HFF-Myc (cell line): ENCODE results near the gene MIEN1.

Source experiments
- DNase-seq: peaks from one replicate; pipeline ENCODE4 v3.0.0-alpha.2; 2011; ENCODE audit warnings: low read depth; ENCODE audit errors: extremely low read depth
- H3K4me3 ChIP-seq: replicated peaks from 2 replicates; pipeline ENCODE4 v1.5.1; 2011; ENCODE audit warnings: low read depth, mild to moderate bottlenecking, control low read depth, low read length
- CTCF ChIP-seq: IDR thresholded peaks from 2 replicates; pipeline ENCODE4 v1.5.1; 2012; ENCODE audit warnings: mild to moderate bottlenecking, low read depth, low read length, control low read depth; ENCODE audit errors: missing control alignments

Gene MIEN1

GRCh38 chr17:39738983-39739884, 8.9 kb upstream of the MIEN1 start:
- no peak for DNase-seq
- TF ChIP-seq CTCF, result no peak
- H3K4me3 ChIP-seq, result no peak overlapping the region

GRCh38 chr17:39738568-39738901, 8.2 kb upstream of the MIEN1 start:
- no peak overlapping the region for H3K4me3 ChIP-seq
- TF ChIP-seq CTCF, result no peak
- DNase-seq, result no peak

- no peak for DNase-seq
- TF ChIP-seq CTCF, result no peak
- no peak within 1 kb of the TSS for H3K4me3 ChIP-seq
These were observed 7.6 kb upstream of the MIEN1 start, which contains the start of gene GRB7 for GRCh38 chr17:39737760-39738567. GRB7 (plus strand) TSS chr17:39737938; CDS start chr17:39742302, 4,364 bp downstream.

GRCh38 chr17:39737206-39737759, 7.0 kb upstream of the MIEN1 start:
- H3K4me3 ChIP-seq, result no peak overlapping the region
- no peak for TF ChIP-seq CTCF
- DNase-seq, result no peak

- H3K4me3 ChIP-seq, result no peak overlapping the region
- DNase-seq, result no peak
- TF ChIP-seq CTCF, result no peak
These were observed 6.2 kb upstream of the MIEN1 start for GRCh38 chr17:39736319-39737165.

GRCh38 chr17:39735882-39736281, 5.5 kb upstream of the MIEN1 start:
- TF ChIP-seq CTCF, result no peak
- DNase-seq, result no peak
- H3K4me3 ChIP-seq, result no peak overlapping the region
